HUES6 (cell line): ENCODE data around the gene NEU2.

Experiments used
- H3K27ac ChIP-seq: 2 replicates; pipeline ENCODE4 v1.7.0; 2013; ENCODE audit warnings: low read depth, mild to moderate bottlenecking, low read length, inconsistent platforms
- H3K27me3 ChIP-seq: 2 replicates; pipeline ENCODE4 v1.6.1; 2013; ENCODE audit warnings: low read length; ENCODE audit not compliant: control insufficient read depth, insufficient read depth
- H3K36me3 ChIP-seq: 2 replicates; pipeline ENCODE4 v1.6.1; 2013; ENCODE audit warnings: low read length; ENCODE audit not compliant: control insufficient read depth, insufficient read depth
- H3K4me1 ChIP-seq: 2 replicates; pipeline ENCODE4 v1.6.1; 2013; ENCODE audit warnings: low read length; ENCODE audit not compliant: control insufficient read depth, insufficient read depth
- H3K4me3 ChIP-seq: 2 replicates; pipeline ENCODE4 v1.5.1; 2013; ENCODE audit warnings: low read depth, low read length
- H3K9ac ChIP-seq: one replicate; pipeline ENCODE4 v1.6.1; 2013; ENCODE audit warnings: mild to moderate bottlenecking, low read length
- H3K9me3 ChIP-seq: 2 replicates; pipeline ENCODE4 v1.6.1; 2013; ENCODE audit warnings: low read depth, low read length; ENCODE audit not compliant: control insufficient read depth, insufficient read depth

NEU2 gene

DNA sequence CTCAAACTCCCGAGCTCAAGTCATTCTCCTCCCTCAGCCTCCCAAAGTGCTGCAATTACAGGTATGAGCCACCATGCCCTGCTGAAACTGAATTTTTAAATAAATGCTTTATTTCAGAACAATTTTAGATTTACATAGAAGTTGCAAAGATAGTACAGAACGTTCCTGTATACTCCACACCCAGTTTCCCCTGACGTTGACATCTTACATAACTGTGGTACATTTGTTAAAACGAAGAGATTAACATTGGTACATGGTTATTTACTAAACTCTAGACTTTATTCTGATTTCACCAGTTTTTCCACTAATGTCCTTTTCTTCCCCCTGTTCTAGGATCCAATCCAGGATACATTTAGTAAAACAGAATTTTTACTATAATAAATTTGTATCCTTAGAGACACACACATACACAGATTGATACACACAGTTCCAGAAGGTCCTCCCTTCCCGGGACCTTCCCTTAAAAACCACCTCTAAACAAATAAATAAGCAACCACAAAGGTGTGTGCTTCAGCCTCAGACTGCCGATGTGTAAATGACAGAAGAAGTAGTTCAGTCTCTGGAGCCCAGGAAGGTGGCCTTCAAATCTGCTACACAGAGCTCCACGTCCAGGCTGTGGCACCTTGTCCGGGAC is 6.9 kb downstream of the NEU2 start:
- no peak overlapping the region for H3K9ac ChIP-seq
- H3K36me3 ChIP-seq: no peaks in the 10 kb centered on the region
- no peak overlapping the region for H3K27ac ChIP-seq
- no peak overlapping the region for H3K4me3 ChIP-seq
- peaks cover 6% of the 10 kb centered on the region; the same call in 1 of the 2 replicates for H3K9me3 ChIP-seq
- no peaks in the 10 kb centered on the region for H3K4me1 ChIP-seq
- no peaks in the 10 kb centered on the region for H3K27me3 ChIP-seq

- Histone ChIP-seq H3K36me3 (no peaks in the 10 kb centered on the region), H3K27me3 (no peaks in the 10 kb centered on the region), H3K4me3 (no peak overlapping the region), H3K27ac (no peak overlapping the region), H3K4me1 (no peaks in the 10 kb centered on the region), H3K9me3 (peaks cover 6% of the 10 kb centered on the region; the same call in 1 of the 2 replicates), H3K9ac (no peak overlapping the region)
Measured at GRCh38 chr2:233039846-233040530, 7.5 kb downstream of the NEU2 start.

DNA sequence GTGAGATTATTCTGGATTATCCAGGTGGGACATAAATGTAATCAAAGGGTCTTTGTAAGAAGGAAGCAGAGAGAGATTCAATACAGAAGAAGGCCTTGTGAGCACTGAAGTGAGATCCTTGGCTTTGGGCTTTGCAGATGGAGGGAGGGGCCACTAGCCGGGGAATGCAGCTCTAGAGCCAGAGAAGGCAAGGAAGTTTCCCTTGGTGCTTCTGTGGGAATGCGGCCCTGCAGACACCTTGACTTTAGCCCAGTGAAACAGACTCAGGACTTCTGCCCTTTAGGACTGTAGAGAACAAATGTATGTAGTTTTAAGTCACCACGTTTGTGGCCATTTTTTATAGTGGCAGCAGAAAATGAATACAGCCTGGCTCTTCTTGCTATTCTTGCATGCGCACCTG is 8.1 kb downstream of the NEU2 start:
- H3K27me3 ChIP-seq: no peaks in the 10 kb centered on the region
- H3K4me3 ChIP-seq: no peak overlapping the region
- H3K36me3 ChIP-seq: no peaks in the 10 kb centered on the region
- peaks cover 4% of the 10 kb centered on the region; the same call in 1 of the 2 replicates for H3K9me3 ChIP-seq
- no peak overlapping the region for H3K27ac ChIP-seq
- no peaks in the 10 kb centered on the region for H3K4me1 ChIP-seq
- H3K9ac ChIP-seq: no peak overlapping the region

DNA sequence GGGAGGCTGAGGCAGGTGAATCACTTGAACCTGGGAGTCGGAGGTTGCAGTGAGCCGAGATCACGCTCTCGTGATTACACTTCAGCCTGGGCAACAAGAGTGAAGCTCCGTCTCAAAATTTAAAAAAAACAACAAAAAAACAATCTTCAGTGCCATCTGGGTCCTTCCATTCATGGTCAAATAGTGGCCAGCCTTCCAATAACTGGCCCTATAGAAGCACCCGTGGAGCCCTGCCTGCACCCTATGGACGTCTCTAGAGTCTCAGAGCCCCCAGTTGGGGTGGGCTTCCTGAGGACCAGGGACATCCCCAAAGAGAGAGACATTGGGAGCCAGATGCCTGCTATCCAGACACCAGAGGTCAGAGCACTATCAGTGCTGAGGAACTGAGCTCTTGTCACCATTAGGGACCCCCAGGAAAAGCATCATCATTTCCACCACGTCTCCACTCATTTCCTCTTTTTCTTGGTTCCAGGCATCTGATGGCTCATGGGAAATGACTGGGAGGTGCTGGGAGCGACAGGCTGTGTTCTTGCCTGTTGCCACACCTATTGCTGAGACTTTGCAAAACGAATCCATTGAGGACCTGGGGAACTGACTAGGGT is 9.4 kb downstream of the NEU2 start:
- no peaks in the 10 kb centered on the region for H3K9me3 ChIP-seq

GRCh38 chr2:233042549-233042948 is 10.1 kb downstream of the NEU2 start:
- no peaks in the 10 kb centered on the region for H3K9me3 ChIP-seq
- no peak overlapping the region for H3K4me3 ChIP-seq
- no peak overlapping the region for H3K27ac ChIP-seq
- no peaks in the 10 kb centered on the region for H3K36me3 ChIP-seq
- no peak overlapping the region for H3K9ac ChIP-seq
- H3K4me1 ChIP-seq: no peaks in the 10 kb centered on the region
- no peaks in the 10 kb centered on the region for H3K27me3 ChIP-seq

More for the DNA sequence above, 9.4 kb downstream of the NEU2 start:
- H3K4me1 ChIP-seq: no peaks in the 10 kb centered on the region
- no peak overlapping the region for H3K4me3 ChIP-seq
- no peaks in the 10 kb centered on the region for H3K27me3 ChIP-seq
- H3K36me3 ChIP-seq: no peaks in the 10 kb centered on the region
- no peak overlapping the region for H3K27ac ChIP-seq
- H3K9ac ChIP-seq: no peak overlapping the region

GRCh38 chr2:233044974-233045605 is 12.6 kb downstream of the NEU2 start:
- Histone ChIP-seq H3K4me1 (peaks cover 9% of the 10 kb centered on the region; the same call in 1 of the 2 replicates), H3K9me3 (no peaks in the 10 kb centered on the region), H3K4me3 (no peak overlapping the region), H3K9ac (no peak overlapping the region), H3K36me3 (no peaks in the 10 kb centered on the region), H3K27me3 (no peaks in the 10 kb centered on the region), H3K27ac (no peak overlapping the region)

- Histone ChIP-seq H3K27ac (no peak overlapping the region), H3K27me3 (no peaks in the 10 kb centered on the region), H3K4me3 (no peak overlapping the region), H3K9me3 (no peaks in the 10 kb centered on the region), H3K36me3 (no peaks in the 10 kb centered on the region), H3K4me1 (peaks cover 19% of the 10 kb centered on the region), H3K9ac (no peak overlapping the region)
Measured at GRCh38 chr2:233047206-233047605, 14.7 kb downstream of the NEU2 start.

GRCh38 chr2:233047667-233048066 is 15.2 kb downstream of the NEU2 start:
- Histone ChIP-seq H3K36me3 (no peaks in the 10 kb centered on the region), H3K27ac (no peak overlapping the region), H3K4me3 (no peak overlapping the region), H3K9me3 (no peaks in the 10 kb centered on the region), H3K27me3 (no peaks in the 10 kb centered on the region), H3K4me1 (peaks cover 22% of the 10 kb centered on the region), H3K9ac (no peak overlapping the region)

DNA sequence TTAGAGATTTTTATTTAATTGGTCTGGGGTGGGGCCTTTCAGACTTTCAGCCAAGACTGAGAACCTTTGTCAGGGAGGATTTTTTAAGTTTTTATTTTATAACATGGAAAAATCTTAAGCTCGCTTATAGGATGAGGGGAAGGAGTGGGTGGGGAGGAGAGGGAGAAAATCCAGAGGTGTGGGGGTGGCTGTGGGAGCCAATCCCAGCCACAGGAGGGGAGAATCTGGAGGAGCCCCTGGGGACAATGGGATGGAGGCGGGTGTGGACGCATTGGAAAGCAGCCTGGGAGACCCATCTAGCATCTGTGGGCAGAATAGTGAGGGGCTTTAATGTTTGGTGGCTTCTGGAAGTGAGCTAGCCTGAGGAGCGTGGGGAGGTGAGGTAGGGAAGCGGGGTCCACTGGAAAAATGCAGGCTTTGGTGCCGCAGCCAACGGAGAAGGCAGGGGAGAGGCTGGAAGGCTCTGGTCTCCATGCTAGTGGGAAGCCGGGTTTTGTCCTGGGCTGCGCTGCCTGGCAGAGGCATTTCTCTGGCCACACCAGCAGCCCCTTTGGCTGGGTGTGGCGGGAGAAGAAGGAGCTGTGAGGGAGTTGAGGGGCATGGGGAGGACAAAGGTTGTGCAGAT is 16.2 kb downstream of the NEU2 start:
- Histone ChIP-seq H3K27me3 (no peaks in the 10 kb centered on the region), H3K9me3 (no peaks in the 10 kb centered on the region), H3K9ac (no peak overlapping the region), H3K36me3 (no peaks in the 10 kb centered on the region), H3K27ac (no peak overlapping the region), H3K4me1 (peaks cover 22% of the 10 kb centered on the region), H3K4me3 (no peak overlapping the region)

DNA sequence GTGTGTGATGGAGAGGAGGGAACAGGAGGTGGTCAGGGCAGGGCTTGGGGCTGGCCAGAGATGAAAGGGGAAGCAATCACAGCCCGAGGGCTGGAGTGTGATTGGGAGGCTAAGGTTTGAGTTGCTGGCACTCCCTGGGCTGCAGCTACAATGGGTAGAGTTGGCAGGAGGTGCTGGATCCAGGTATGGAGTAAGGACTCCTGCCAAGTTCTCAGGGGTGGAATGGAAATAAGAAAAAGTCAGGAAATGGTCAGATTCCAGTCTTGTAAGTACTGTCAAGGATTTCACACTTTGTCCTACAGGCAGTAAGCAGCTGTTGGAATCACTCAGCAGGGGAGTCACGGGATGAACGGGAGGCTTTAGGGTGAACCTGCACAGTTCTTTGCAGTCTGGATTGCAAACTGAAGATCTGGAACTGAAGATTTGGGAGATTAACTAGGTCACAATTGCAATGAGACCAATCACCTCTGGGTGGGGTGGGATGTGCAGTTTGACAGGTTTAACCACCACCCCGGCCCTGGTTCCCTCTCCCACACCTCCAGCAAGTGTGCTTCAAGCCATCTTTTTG is 16.8 kb downstream of the NEU2 start:
- H3K9ac ChIP-seq: no peak overlapping the region
- H3K4me3 ChIP-seq: no peak overlapping the region
- H3K27ac ChIP-seq: no peak overlapping the region
- no peaks in the 10 kb centered on the region for H3K36me3 ChIP-seq
- H3K4me1 ChIP-seq: peaks cover 22% of the 10 kb centered on the region
- H3K9me3 ChIP-seq: no peaks in the 10 kb centered on the region
- peaks cover under 1% of the 10 kb centered on the region; the same call in 1 of the 2 replicates for H3K27me3 ChIP-seq
